Measurements from ENCODE around the gene PP2D1.
"Not testable (repeated sequence)": the region's sequence is repeated elsewhere in the genome, so short reads cannot be mapped to it uniquely, and the experiment has no call there.

PP2D1 gene

DNA sequence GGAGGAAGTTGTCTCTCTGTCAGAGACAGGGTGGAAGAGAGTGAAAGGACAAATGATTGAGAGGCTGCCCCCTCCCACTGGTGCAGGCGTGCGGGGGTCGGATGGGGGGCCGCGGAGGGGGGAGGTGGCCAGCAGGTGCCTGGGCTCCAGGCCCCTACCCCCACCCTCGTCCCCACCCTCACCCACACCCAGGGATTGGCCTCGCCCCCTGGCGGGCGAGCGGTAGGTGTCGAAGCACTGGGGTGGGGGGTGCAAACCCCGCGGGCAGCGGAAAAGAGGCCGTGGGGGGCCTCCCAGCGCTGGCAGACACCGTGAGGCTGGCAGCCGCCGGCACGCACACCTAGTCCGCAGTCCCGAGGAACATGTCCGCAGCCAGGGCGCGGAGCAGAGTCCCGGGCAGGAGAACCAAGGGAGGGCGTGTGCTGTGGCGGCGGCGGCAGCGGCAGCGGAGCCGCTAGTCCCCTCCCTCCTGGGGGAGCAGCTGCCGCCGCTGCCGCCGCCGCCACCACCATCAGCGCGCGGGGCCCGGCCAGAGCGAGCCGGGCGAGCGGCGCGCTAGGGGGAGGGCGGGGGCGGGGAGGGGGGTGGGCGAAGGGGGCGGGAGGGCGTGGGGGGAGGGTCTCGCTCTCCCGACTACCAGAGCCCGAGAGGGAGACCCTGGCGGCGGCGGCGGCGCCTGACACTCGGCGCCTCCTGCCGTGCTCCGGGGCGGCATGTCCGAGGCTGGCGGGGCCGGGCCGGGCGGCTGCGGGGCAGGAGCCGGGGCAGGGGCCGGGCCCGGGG is 27.9 kb upstream of the PP2D1 start, which contains the start of gene KAT2B:
KAT2B (plus strand) TSS at position 682 of the 783 bp plus-strand sequence; CDS start at position 714, 32 bp downstream.
- DNase-seq: peak; percentile 81

DNA sequence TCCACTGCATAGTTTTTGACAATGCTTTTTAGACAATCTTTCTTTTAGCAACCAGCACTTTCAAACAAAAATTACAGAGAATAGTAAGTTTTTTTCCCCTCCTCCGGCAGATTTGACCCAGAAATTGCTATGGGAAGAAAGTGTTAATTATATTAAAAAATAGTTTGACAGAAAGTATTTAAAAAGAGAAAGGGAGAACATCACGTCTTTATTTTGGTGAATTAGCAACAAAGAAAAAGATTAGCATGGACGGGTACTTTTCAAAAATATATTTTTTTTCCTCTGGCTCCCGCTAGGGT is 27.4 kb upstream of the PP2D1 start:
- DNase-seq: no peak

DNA sequence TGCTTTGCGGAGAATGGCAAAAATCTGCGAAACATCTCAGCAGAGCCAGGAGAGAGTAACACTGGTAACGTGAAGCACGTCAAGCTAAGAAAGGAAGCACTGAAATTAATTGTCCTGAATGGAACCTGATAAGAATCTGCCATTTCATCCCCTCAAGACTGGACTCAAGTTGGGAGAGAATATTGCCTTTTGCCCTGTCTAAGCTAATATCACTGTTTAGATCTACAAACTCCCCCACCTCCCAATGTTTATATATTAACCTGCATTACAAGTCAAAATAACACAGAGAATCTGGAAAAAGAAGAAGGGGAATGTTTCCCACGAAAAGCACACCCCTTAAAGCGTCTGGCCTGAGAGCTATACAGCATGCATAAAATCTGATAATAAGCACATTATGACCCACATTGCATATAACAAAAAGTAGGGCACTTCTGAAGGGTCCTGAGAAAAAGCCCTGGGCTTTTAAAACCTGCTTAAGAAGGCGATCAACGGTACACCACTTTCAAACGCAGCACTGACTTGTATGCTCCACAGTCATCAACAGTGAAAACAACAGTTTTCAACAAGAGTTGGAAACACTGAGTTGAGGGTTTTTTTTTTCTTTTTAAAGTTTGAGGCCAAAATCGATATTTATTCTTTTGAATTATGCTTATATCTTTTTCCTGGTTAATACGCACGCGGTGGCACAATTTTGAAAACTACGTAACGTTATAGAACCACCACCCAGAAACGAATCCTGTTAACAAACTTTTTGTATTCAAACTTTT is 26.8 kb upstream of the PP2D1 start:
- DNase-seq: no peak

DNA sequence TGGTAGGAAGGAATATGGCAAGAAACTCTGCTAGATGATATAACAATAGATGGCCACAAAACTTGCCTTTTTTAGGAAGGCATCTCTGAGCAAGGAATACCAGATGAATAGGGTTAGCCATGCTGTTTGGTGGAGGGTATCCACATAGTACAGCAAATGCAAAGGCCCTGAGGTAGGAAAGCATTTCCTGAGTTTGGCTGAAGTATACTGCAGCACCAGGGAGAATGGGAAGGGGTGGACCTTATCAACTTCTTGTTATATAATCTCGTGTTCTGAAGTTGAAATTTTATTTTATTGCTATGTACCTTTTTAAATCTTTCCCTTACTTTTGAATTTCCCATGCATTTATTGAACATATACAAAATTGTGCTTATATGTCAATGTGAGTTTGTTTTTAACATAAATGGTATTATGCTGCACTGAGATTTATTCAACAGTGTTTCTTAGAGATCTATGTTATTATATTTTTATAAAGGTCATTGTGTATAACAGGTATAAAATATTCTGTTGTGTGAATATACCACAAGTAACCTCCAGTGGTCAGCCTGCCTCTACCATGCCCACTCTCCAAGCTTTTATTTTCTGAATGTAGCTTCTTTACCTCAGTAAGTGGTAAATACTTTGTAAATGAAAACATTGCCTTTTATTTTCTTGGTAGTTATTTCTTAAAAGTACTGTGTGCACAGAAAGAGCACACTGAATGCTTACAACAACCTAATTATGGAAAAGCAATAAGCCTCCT is 25.4 kb upstream of the PP2D1 start:
- no peak for DNase-seq

DNA sequence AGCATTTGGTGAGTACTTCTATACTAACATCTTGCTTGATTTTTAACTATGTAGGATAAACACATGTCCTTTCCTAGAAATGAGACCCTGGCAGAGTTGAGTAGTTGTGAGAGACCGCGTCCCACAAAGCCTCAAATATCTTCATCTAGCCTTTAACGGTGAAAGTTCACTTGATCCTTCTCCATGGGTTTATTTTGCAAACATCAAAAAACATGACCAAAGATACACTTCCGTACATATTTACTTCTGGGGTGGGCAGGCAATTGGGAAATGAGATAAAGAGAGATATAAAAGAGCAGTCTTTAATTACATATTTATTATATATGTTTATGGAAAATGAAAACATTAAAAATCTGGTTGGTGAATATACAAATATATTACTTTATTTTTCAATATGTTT is 23.0 kb upstream of the PP2D1 start:
- no peak for DNase-seq

DNA sequence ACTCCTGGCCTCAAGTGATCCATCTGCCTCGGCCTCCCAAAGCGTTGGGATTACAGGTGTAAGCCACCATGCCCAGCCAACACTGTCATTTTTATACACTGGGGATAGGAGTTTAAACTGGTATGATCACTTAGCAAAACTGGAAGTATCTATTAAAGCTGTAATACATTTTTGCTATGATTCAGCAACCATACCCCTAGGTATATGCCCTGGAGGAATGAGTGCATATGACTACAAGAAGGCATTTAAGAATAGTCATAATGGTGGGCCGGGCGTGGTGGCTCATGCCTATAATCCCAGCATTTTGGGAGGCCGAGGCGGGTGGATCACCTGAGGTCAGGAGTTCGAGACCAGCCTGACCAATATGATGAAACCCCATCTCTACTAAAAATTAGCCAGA is 19.9 kb upstream of the PP2D1 start:
- not testable (repeated sequence) for DNase-seq

DNA sequence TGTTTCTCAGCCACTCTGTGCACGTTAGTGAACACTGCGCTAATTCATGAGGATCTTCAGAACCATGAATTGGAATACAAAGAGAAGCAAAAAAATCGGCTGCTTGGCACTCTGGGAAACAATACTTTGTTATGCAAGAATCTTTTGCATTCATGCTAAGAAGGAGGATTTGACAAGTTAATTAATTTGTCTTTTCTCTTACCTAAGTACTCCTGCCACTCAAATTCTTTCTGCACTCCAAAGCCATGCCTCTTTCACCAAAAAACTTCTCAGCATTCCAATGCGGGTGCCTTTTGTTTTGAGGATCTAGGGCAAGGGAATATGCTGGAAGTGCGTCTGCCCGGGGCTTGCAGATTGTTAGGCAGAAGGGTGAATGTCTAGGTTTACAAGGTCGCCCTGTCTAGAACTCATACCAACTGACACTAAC is 16.9 kb upstream of the PP2D1 start:
- no peak for DNase-seq

DNA sequence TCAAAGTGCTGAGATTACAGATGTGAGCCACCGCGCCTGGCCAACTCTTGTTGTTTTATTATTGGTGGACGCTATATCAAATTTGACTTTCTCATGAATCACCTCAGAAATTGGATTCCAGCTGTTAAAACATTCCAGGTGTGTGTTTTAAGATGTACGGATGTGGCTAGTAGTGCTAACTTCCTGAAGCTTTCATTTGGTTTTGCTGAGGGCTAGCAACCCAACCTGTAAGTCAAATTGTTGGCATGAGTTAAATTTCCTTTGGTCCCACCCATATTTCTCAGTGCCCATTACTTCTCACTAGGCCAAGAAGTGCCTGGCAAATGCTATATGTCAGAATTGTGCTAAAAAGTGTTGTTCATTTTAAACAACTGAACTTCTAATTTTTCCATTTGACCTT is 15.1 kb upstream of the PP2D1 start:
- DNase-seq: no peak

DNA sequence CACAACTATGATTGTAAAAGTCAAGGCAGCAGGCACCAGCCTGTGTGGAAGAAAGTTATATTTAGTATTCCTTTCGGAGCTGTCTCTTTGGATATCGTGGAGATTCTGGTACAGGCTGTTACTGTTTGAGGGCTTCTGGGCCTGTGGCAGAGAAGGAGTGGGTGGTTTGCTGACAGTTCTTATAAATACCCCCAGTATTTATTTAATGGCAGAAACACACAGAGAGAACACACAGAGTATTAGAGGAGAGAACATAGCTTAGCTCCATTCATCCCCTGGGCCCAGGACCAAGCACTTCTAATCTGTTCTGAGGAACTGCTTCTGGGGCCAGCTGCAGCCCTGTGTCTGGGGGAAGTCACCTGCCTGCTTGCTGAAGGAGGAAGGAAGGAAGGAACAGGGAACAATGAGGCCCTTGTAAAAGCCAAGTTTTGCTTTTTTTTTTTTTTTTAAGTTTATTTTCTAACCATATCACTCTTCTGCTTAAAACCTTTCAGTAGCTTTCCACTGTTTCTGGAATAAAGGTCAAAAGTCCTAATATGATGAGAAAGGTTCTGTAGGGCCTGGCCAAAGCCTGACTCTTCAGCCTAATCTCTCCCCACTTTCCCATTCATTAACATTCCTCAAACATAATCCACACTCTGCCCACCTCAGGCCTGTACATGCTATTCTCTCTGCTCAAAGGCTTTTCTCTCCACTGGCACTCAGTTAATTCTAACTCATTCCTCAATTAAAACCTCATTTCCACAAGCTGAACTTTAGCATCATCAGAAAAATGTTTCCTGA is 11.8 kb upstream of the PP2D1 start:
- DNase-seq: no peak

DNA sequence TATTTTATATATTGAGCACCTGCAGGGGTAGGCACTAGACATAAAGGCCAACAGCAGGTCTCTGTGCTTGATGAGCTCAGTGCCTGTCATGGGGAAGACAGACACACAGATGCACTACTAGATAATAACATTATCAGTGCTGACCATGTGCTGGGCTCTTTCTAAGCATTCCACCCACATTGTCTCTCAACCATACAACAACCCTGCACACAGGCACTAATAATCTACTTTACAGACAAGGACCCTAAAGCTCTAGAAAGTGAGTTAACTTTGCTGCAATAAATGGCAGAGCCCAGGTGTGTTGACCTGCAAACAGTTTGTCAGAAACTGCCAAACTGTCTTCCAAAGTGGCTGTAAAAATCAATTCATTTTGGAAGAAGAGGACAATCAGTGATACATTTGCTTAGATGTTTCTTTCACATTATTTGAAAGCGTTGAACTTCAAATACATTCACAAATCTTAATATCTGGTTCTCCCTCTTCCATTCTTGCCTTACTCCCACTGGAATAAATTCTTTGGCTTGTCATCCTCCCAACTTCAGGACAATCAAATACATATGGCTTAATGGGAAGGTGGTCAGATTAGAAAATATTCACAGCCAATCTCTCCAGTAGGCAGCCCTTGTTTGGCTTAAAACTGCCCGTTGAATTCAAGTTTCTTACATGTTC is 11.0 kb upstream of the PP2D1 start:
- DNase-seq: no peak

DNA sequence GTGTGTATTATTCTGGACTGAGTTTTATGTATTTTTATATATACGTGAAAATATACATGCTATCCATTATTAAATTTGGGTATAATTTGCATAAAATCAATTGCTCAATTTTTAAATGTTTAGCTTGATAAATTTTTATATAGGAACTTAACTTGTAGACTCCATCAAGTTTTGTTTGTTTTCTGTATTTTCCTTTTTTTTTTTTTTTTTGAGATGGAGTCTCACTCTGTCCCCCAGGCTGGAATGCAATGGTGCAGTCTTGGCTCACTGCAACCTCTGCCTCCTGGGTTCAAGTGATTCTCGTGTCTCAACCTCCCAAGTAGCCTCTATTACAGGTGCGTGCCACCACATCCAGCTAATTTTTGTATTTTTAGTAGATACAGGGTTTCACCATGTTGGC is 4.0 kb upstream of the PP2D1 start:
- not testable (repeated sequence) for DNase-seq

DNA sequence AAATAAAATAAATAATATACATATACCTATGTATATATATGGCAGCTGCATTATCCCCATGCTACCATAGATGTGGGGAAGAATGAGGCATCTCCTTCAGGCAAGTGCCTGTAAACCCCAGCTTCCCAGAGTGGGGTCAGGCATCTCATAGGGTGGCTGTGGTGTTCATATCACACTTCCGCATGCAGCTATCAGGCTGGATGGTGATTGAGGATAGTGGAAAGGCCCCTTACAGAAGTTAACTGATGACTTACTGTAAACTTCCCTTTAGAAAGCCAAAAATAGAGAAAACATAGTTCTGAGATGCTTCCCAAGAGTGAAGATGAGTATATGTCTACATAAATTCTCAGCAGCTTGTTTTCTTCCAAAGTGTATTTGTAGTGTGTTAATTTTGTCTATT is 3.5 kb upstream of the PP2D1 start:
- DNase-seq: no peak

DNA sequence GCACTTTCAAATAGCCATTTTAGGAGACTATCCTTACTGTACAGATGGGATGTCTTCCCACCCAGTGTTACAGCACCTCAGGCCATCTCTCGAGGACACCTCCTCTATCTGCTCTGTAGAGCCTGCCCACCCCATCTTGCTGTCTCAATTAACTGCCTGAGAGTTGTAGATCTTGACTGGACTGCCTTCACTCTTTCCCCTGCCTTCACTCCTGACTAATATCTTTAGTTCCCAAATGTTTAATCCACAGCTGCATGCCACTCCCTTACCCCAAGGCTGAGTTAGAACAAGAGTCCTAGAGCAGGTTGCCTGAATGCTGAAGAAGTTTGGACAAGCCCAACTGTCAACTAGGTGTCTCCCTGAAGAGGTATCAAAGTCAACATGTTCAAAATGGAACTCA is 1.3 kb upstream of the PP2D1 start:
- no peak for DNase-seq

DNA sequence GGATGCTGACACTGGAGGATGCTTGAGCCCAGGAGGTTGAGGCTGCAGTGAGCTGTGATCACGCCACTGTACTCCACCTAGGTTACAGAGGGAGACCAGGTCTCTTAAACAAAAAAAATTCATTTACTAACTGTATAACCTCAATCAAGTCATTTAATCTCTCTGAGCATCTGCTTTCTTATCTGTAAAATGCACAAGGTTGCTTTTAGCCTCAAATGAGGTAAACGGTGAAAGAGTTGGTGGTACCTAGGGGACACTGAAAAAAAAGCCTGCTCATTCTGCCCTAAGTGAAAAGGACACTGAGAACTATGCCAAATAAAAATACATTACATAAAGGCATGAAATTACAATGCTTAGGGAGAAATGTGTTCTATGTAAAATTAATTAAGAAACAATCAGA is 3.4 kb downstream of the PP2D1 start:
- DNase-seq: no peak

DNA sequence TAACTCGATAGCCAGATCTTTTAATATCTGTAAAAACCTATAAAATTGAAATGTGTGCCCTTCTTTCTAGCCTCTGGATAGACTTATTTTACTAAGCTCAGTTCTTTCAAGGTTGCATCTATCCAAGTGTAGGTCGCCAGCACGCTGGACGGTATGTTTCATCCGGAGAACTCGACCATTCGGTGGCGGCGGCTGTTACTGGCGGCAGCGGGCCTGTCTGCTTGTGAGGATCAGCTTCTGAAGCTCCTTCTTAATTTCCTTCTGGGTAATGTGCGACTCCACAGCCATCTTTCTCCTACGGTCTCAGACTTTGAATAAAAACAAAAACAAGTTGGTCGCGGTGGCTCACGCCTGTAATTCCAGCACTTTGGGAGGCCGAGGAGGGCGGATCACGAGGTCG is 4.1 kb downstream of the PP2D1 start:
- DNase-seq: no peak

DNA sequence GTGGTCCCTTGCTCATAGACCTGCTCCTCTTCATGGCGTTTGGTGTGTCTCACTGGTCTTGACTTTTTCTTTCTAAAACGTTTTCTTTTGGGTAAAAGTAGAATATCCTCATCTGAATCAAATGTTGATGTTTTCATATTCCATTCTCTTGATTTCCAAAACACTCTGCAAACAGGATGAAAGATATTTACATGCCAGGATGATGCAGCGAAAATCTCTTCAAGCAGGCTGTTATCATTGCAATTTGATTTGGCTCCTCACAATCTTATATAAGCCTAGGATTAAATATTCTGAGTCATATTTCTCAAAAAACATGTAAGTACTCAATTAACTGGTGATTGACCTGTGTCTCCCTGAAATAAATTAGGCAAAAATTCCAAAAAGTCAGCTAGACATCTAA is 10.1 kb downstream of the PP2D1 start:
- DNase-seq: no peak

DNA sequence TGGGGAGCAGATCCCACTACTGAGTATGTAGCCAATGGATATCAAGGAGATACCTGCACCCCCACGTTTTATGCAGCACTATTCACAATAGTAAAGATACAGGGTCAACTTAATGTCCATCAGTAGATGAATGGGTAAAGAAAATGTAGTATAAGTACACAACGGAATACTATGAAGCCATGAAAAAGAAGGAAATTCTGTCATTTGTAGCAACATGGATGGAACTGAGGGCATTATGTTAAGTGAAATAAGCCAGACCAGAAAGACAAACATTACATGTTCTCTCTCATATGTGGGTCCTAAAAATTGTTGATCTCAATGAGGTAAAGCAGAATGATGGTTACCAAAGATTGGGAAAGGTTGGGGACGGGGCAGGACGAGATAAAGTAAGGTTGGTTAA is 14.6 kb downstream of the PP2D1 start:
- no peak for DNase-seq

DNA sequence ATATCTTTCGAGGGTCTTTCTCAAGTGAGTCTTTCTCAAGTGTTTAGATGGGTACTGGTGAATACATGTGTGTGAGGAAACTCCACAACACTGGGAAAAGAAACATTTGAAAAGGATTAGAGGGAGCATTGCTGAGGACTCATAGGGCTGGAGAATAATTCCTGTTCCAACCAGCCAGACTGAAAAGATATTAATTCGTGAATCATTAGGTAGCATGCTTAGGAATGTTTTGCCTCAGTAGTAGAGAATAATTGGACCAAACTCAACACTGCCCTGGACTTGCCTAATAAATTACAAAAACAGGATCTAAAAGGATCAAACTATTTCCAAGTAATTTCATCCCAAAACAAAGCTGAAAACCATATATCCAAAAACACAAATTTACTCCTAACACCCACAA is 17.3 kb downstream of the PP2D1 start:
- no peak for DNase-seq

DNA sequence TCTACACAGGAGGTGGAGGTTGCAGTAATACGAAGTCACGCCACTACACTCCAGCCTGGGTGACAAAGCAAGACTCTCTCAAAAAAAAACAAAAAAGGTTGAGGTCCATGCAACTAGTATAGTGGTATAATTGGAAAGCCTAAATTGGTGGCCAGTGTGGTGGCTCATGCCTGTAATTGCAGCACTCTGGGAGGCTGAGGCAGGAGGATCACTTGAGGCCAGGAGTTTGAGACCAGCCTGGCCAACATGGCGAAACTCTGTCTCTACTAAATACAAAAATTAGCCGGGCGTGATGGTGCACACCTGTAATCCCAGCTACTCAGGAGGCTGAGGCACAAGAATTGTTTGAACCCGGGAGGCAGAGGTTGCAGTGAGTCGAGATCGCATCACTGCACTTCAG is 23.2 kb downstream of the PP2D1 start:
- DNase-seq: not testable (repeated sequence)

DNA sequence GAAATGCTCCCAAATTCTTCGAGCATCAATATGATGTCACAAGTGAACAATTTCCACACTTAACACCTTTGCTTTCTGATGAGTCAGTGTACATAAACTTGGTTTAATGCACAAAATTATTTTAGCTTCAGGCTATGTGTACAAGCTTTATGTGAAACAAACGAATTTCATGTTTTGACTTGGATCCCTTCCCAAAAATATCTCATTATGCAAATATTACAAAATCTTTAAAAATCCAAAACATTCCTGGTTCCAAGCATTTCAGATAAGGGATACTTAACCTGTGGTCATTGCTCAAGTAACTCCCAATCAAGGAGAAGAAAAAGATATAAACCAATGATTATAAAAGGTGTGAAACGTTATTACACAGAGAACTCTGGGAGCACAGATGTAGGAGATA is 40.0 kb downstream of the PP2D1 start:
- DNase-seq: no peak

DNA sequence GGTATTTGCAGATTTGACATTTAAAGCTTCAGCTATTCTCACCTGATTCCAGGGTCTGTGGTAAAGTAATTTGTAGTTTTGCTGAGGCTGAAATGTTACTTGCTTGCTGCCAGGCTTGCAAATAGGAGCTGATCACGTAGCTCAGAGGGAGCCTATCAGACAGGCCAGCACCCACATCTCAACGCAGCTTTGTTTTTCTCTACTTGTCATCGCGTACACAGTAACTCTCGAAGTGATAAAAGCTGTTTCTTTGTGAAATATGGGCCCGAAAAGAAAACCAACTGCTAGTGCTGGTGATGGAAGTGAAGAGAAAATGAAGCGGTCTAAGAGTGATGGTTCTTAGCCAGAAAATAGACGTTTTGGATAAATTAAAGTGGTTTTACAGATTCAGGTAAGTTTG is 41.7 kb downstream of the PP2D1 start:
- DNase-seq: no peak

DNA sequence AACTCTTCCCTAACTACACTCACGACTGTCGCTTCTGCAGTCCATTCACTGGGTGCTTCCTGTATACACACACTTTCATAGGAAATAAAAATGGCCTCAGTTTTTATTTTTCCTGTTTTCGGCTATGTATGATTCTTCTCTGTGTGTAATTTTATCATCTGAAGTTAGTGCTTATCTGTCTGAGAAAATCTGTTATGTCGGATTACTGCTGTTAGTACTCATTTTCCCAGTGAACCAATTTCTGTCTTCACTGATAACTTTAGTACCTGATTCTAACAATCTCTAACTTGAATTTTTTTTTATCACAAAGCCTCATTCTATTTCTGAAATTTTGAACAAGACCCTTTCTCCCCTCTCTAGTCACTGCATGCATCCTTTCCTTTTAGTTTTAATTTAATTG is 44.3 kb downstream of the PP2D1 start:
- no peak for DNase-seq

DNA sequence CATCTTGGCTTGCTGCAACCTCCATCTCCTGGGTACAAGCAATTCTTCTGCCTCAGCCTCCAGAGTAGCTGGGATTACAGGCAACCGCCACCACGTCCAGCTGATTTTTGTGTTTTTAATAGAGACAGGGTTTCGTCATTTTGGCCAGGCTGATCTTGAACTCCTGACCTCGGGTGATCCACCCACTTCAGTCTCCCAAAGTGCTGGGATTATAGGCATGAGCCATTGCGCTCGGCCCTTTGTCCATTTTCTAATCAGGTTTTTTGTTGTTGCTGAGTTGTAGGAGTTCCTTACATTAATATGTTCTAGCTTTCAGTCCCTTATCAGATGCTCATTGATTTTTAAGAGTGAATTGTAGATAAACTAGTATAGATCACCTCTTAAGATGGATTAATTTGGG is 44.9 kb downstream of the PP2D1 start:
- DNase-seq: no peak
